Amniotic epithelial cell (primary cell): ENCODE data around the gene NAPSA.
"Not testable (repeated sequence)": the region's sequence is repeated elsewhere in the genome, so short reads cannot be mapped to it uniquely, and the experiment has no call there.

Experiments used
- DNase-seq: peaks from one replicate; pipeline ENCODE4 v3.0.0-alpha.2; 2010; ENCODE audit warnings: low read depth

NAPSA gene

DNA sequence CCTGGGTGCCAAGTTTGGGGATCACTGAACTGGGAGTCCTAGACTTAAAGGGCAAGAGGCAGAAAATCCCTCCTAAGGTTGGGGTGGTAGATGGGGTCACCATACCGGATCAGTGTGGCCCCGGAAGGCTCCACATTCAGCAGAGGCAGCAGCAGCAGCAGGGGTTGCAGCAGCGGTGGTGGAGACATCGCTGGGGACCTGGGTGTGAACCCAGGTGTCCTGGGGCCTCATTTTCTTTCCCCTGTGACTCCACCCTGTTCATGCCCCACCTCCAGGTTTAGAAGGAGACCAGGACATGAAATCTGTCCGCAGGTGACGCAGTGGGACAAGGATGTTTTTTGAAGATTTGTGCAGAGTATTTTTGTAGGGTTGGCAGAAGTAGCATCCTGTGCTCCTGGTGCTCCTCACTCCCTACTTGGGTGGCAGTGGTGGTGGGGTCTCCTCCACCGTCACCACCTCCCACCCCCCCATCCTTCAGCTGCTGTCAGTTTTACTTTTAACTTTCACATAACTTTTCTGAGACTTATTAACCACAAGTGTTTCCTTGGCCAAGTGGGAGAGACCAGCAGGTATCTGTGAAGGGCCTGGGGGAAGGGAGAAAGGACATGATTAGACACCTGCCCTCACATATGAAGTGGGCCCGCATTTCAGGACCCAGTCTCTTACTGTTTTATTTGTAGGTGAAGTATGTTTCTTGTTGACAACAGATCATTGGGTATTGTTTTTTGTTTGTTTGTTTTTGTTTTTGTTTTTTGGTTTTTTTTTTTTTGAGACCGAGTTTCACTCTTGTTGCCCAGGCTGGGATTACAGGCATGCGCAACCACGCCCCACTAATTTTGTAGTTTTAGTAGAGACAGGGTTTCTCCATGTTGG, at the start of gene NAPSA:
Gene NAPSA (minus strand): TSS at position 206 of the 873 bp plus-strand sequence. CDS start 18 bp downstream, at position 188.
- no peak for DNase-seq

- no peak for DNase-seq
Observed at GRCh38 chr19:50413531-50413930, 48.1 kb upstream of the NAPSA start.

DNA sequence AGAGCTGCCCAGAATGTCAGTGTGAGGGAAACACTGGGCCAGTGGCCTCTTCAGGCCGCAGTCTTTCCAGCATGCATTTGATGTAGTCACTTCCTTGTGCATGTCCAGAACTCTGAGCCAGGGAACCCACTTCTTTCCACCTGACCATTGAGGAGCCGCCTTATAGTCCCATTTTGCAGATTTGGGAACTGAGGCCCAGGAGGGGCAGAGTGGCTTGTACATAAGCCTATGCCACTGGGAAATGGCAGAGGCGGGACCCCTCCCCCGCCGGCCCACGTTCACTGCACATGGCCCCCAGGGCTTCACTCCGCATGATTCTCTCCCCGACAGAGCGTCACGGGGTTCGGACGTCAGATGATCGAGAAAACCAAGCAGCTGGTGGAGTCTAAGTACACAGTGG, 47.7 kb upstream of the NAPSA start:
- DNase-seq, result no peak

DNA sequence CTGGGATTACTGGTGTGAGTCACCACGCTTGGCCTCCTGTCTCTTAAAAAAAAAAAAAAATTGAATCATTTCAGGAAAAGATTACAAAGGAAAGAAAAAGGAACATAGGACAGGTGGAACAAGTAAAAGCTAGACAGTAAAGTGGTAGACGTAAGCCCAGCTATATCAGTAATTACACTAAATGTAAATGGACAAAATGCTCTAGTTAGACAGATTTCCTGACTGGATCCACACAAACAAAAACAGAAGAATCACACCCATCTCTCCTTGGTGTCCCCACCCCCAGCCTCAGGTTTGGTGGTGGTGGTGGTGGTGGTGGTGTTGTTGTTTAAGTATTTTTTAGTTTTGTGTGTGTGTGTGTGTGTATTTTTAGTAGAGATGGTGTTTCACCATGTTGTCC, 47.0 kb upstream of the NAPSA start:
- no peak for DNase-seq

DNA sequence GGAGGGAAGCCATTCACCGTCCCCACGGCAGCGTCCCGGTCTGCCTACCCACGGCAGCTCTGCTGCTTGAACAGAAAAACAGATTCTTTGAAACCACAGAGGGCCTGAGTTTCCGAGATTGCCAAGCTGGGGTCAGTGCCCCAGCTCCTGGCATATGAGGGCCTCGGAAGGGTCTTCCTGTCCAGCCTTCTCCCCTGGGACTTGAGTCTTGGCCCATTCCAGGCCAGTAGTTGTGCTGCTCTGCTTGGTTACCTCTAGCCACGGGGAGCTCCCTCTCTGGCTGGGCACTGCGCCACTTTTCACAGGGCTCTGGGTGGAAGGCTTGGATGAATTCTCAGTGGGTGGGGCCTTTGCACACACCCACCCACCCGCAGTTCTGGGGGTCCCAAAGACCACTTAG, 44.7 kb upstream of the NAPSA start:
- DNase-seq, result no peak

DNA sequence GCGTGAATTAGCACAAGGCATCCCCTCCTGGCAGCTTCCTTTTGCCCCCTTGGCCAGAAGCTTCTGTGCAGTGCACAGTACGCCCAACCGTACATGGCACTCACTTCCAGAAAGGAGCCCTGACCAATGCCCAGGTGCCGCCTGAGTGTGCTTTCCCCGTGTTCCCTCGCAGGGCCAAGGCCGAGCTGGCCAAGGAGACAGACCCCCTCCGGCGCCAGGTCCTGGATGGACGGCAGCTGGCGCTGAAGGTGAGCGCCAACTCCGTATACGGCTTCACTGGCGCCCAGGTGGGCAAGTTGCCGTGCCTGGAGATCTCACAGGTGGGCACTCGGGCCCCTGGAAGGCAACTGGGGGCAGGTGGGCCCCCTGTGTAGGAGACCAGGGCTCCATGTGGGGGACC, 43.9 kb upstream of the NAPSA start:
- no peak for DNase-seq

GRCh38 chr19:50406829-50407228, 41.4 kb upstream of the NAPSA start:
- DNase-seq, result no peak

- DNase-seq, result no peak
Observed at GRCh38 chr19:50406156-50406820, 40.8 kb upstream of the NAPSA start.

GRCh38 chr19:50402544-50403301, 37.3 kb upstream of the NAPSA start:
- no peak for DNase-seq

DNA sequence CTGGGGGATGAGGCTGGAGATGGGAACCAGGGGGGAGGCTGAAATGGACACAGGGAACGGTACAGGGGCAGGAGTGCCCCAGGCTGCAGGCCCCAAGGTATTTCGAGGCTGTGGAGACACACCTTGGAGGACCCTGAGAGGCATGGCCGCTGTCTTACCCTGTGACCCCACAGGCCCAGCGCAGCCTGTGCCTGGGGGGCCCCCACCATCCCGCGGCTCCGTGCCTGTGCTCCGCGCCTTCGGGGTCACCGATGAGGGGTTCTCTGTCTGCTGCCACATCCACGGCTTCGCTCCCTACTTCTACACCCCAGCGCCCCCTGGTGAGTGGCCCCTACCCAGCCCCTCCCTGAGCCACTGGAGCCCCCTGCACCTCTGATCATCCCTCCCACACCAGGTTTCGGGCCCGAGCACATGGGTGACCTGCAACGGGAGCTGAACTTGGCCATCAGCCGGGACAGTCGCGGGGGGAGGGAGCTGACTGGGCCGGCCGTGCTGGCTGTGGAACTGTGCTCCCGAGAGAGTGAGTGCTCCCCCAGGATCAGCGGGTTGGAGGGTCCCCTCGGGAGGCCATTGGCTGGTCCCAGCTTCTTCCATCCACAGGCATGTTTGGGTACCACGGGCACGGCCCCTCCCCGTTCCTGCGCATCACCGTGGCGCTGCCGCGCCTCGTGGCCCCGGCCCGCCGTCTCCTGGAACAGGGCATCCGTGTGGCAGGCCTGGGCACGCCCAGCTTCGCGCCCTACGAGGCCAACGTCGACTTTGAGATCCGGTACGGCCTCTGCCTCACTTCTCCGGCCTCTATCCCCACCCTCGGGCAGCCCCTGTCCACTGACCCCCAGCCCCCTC, 36.4 kb upstream of the NAPSA start:
- no peak for DNase-seq

DNA sequence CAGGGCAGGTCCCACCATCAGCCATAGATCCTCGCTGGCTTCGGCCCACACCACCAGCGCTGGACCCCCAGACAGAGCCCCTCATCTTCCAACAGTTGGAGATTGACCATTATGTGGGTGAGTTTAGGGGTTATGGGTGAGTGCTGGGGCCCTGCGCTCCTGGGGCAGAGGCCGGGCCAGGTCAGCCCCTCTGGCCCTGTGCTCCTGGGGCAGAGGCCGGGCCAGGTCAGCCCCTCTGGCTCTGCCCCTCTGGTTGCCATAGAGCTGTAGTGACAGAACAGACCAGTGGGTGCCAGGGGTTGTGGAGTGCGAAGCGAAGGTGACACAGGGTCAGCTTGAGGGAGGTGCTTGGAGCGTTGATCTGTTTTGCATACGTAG, 33.9 kb upstream of the NAPSA start:
- DNase-seq, result no peak

GRCh38 chr19:50398675-50399367, 33.4 kb upstream of the NAPSA start:
- no peak for DNase-seq

DNA sequence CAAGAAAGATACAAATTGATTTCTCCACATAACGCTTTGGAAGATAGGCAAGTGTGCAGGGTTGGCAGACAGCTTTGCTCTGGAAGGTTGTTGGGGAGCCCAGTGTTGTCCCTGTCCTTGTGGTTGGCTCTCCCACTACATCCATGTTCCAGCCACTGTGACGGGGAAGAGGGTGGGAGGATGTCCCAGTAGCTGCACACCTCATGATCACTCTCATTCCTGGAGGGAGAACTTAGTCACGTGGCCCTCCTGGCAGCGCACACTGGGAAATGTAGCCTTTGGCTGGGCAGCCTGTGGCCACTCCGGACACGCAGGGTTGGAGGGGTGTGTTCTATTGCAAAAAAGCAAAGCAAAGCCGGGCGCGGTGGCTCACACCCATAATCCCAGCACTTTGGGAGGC, 28.6 kb upstream of the NAPSA start:
- DNase-seq, result no peak

DNA sequence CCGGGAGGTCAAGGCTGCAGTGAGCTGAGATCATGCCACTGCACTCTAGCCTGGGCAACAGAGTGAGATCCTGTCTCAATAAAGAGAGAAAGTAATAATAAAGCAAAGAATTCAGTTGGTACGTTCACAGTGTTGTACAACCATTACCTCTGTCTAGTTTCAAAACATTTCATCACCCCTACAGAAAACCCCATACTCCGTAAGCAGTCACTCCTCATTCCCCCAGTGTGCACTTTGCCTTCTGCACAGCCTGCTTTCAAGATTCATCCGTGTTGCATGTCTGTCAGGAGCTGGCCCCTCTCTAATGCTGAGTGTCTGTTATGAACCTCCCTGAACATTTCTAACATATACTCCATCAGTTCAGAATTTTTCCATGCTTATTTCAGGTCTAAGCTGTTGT, 28.1 kb upstream of the NAPSA start:
- DNase-seq, result no peak

GRCh38 chr19:50392759-50393158, 27.3 kb upstream of the NAPSA start:
- DNase-seq, result no peak

- DNase-seq, result not testable (repeated sequence)
Observed at GRCh38 chr19:50390952-50391351, 25.5 kb upstream of the NAPSA start.

DNA sequence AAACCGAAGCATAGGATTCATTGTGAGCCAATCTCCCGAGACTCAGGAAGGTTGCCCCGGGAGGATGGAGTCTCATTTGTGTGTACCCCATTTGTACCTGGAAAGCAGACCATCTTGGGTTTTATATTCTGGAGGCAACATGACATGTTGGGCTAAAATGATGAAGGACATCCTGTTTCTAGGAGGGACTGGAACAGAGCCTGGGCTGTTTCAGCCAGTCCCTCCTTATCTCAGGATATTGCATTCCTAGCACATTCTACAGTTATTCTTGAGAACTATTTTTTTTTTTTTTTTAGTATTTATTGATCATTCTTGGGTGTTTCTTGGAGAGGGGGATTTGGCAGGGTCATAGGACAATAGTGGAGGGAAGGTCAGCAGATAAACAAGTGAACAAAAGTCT, 24.9 kb upstream of the NAPSA start:
- DNase-seq, result not testable (repeated sequence)

DNA sequence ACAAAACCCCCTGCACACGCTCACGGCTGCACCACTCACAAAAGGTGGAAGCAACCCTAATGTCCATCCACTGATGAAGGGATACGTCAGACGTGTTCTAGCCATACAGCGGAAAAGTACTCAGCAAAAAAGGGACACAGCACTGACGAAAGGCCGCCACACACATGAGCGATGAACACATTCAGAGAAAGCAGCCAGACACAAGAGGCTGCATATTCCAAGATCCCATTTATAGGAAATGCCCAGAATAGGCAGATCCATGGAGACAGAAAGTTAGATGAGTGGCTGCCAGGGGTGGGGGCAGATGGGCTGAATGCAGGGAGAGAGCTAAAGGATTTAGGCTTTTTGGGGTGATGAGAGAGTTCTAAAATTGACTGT, 22.4 kb upstream of the NAPSA start:
- no peak for DNase-seq

GRCh38 chr19:50387176-50387867, 21.9 kb upstream of the NAPSA start:
- peak; percentile 48 for DNase-seq

- peak; percentile 56 for DNase-seq
Observed at GRCh38 chr19:50384685-50385535, 19.5 kb upstream of the NAPSA start.
